HG03108 (cell line): ENCODE data around the gene CEACAM7.
"Not testable (repeated sequence)": the region's sequence is repeated elsewhere in the genome, so short reads cannot be mapped to it uniquely, and the experiment has no call there.

Experiments used
- ATAC-seq: cut with Tn5 transposase; IDR thresholded peaks from one replicate; pipeline ENCODE4 v1.9.1; 2021; ENCODE audit warnings: moderate library complexity; ENCODE audit not compliant: unreplicated experiment

The CEACAM7 gene

GRCh38 chr19:41657157-41657556, 30.9 kb downstream of the CEACAM7 start:
- ATAC-seq: no peak

- ATAC-seq: not testable (repeated sequence)
Observed at GRCh38 chr19:41656756-41657155, 31.3 kb downstream of the CEACAM7 start.

- no peak for ATAC-seq
Observed at GRCh38 chr19:41652250-41652649, 35.8 kb downstream of the CEACAM7 start.

- ATAC-seq: no peak
Observed at GRCh38 chr19:41649827-41650226, 38.2 kb downstream of the CEACAM7 start.

- ATAC-seq: no peak
Observed at GRCh38 chr19:41646589-41647204, 41.4 kb downstream of the CEACAM7 start.

GRCh38 chr19:41641879-41642485, 46.1 kb downstream of the CEACAM7 start:
- no peak for ATAC-seq

GRCh38 chr19:41638641-41639081, 49.4 kb downstream of the CEACAM7 start:
- no peak for ATAC-seq

- ATAC-seq: no peak
Observed at GRCh38 chr19:41637484-41637883, 50.6 kb downstream of the CEACAM7 start.

GRCh38 chr19:41627966-41628675, 59.9 kb downstream of the CEACAM7 start:
- no peak for ATAC-seq

- ATAC-seq: no peak
Observed at GRCh38 chr19:41626877-41627276, 61.2 kb downstream of the CEACAM7 start, which contains the start of gene CEACAM4. Gene CEACAM4 (minus strand): TSS chr19:41627074. CDS start chr19:41626963, 111 bp downstream.

GRCh38 chr19:41626278-41626677, 61.8 kb downstream of the CEACAM7 start:
- ATAC-seq: no peak

GRCh38 chr19:41624937-41625336, 63.1 kb downstream of the CEACAM7 start:
- no peak for ATAC-seq

GRCh38 chr19:41624515-41624914, 63.6 kb downstream of the CEACAM7 start:
- no peak for ATAC-seq

- no peak for ATAC-seq
Observed at GRCh38 chr19:41623360-41623759, 64.7 kb downstream of the CEACAM7 start.
